ENCODE data around the gene HDAC11.
A peak's percentile ranks its signal among the peaks of the same experiment; 100 is the strongest.

The HDAC11 gene

GRCh38 chr3:13544951-13545651 lies 65.0 kb downstream of the HDAC11 start:
- H3K36me3 ChIP-seq (ENCODE audit: control insufficient read depth, insufficient read depth, low read length): no peaks in the 10 kb centered on the region
- peaks cover 3% of the 10 kb centered on the region; the same call in 1 of the 2 replicates for H3K27me3 ChIP-seq (ENCODE audit: control insufficient read depth, insufficient read depth, low read length)
- WGBS (ENCODE audit: insufficient coverage, insufficient read length): no CpG with 5 or more reads among the region's 9 CpGs
- peaks cover 4% of the 10 kb centered on the region for H3K4me1 ChIP-seq (ENCODE audit: control insufficient read depth, insufficient read depth, low read length)
- no peak overlapping the region for H3K27ac ChIP-seq (ENCODE audit: low read length)
- H3K4me3 ChIP-seq (ENCODE audit: low read length): no peak overlapping the region
- H3K9me3 ChIP-seq (ENCODE audit: control insufficient read depth, insufficient read depth, low read length): no peaks in the 10 kb centered on the region
- no peak for DNase-seq (ENCODE audit: low read depth, low spot score)

- Histone ChIP-seq H3K27ac (ENCODE audit: low read length) (no peak overlapping the region), H3K27me3 (ENCODE audit: control insufficient read depth, insufficient read depth, low read length) (peaks cover 3% of the 10 kb centered on the region; the same call in 1 of the 2 replicates), H3K36me3 (ENCODE audit: control insufficient read depth, insufficient read depth, low read length) (no peaks in the 10 kb centered on the region), H3K4me1 (ENCODE audit: control insufficient read depth, insufficient read depth, low read length) (peaks cover 4% of the 10 kb centered on the region), H3K4me3 (ENCODE audit: low read length) (no peak overlapping the region), H3K9me3 (ENCODE audit: control insufficient read depth, insufficient read depth, low read length) (no peaks in the 10 kb centered on the region)
- WGBS (ENCODE audit: insufficient coverage, insufficient read length): no CpG with 5 or more reads among the region's 9 CpGs
- no peak for DNase-seq (ENCODE audit: low read depth, low spot score)
Observed at GRCh38 chr3:13545952-13546454, 65.9 kb downstream of the HDAC11 start.

GRCh38 chr3:13546667-13547171 lies 66.6 kb downstream of the HDAC11 start:
- no peak for DNase-seq (ENCODE audit: low read depth, low spot score)
- Histone ChIP-seq H3K27ac (ENCODE audit: low read length) (no peak overlapping the region), H3K9me3 (ENCODE audit: control insufficient read depth, insufficient read depth, low read length) (no peaks in the 10 kb centered on the region), H3K4me3 (ENCODE audit: low read length) (no peak overlapping the region), H3K27me3 (ENCODE audit: control insufficient read depth, insufficient read depth, low read length) (peaks cover 3% of the 10 kb centered on the region; the same call in 1 of the 2 replicates), H3K4me1 (ENCODE audit: control insufficient read depth, insufficient read depth, low read length) (peaks cover 4% of the 10 kb centered on the region), H3K36me3 (ENCODE audit: control insufficient read depth, insufficient read depth, low read length) (no peaks in the 10 kb centered on the region)
- no CpG with 5 or more reads among the region's 9 CpGs for WGBS (ENCODE audit: insufficient coverage, insufficient read length)

- Histone ChIP-seq H3K27ac (ENCODE audit: low read length) (no peak overlapping the region), H3K9me3 (ENCODE audit: control insufficient read depth, insufficient read depth, low read length) (no peaks in the 10 kb centered on the region), H3K4me1 (ENCODE audit: control insufficient read depth, insufficient read depth, low read length) (peaks cover 4% of the 10 kb centered on the region), H3K27me3 (ENCODE audit: control insufficient read depth, insufficient read depth, low read length) (peaks cover 3% of the 10 kb centered on the region; the same call in 1 of the 2 replicates), H3K4me3 (ENCODE audit: low read length) (no peak overlapping the region), H3K36me3 (ENCODE audit: control insufficient read depth, insufficient read depth, low read length) (no peaks in the 10 kb centered on the region)
- DNase-seq (ENCODE audit: low read depth, low spot score): no peak
- no CpG with 5 or more reads among the region's 10 CpGs for WGBS (ENCODE audit: insufficient coverage, insufficient read length)
Observed at GRCh38 chr3:13547591-13548371, 67.7 kb downstream of the HDAC11 start.

- no peaks in the 10 kb centered on the region; the same call in 1 of the 2 replicates for H3K36me3 ChIP-seq (ENCODE audit: control insufficient read depth, insufficient read depth, low read length)
- no peak for DNase-seq (ENCODE audit: low read depth, low spot score)
- peaks cover 3% of the 10 kb centered on the region; the same call in 1 of the 2 replicates for H3K27me3 ChIP-seq (ENCODE audit: control insufficient read depth, insufficient read depth, low read length)
- H3K9me3 ChIP-seq (ENCODE audit: control insufficient read depth, insufficient read depth, low read length): no peaks in the 10 kb centered on the region
- peak within 1 kb of the TSS; percentile 79; the same call in 1 of the 2 replicates for H3K4me3 ChIP-seq (ENCODE audit: low read length)
- H3K27ac ChIP-seq (ENCODE audit: low read length): no peak within 1 kb of the TSS
- H3K4me1 ChIP-seq (ENCODE audit: control insufficient read depth, insufficient read depth, low read length): peaks cover 4% of the 10 kb centered on the region
- WGBS (ENCODE audit: insufficient coverage, insufficient read length): no CpG with 5 or more reads among the region's 107 CpGs
Observed at GRCh38 chr3:13548696-13549622, 68.9 kb downstream of the HDAC11 start, which contains the start of gene FBLN2. Gene FBLN2 (plus strand): TSS chr3:13549125. CDS start chr3:13570356, 21,231 bp downstream.

GRCh38 chr3:13549623-13550422 lies 69.7 kb downstream of the HDAC11 start:
- no CpG with 5 or more reads among the region's 18 CpGs for WGBS (ENCODE audit: insufficient coverage, insufficient read length)
- Histone ChIP-seq H3K9me3 (ENCODE audit: control insufficient read depth, insufficient read depth, low read length) (no peaks in the 10 kb centered on the region), H3K36me3 (ENCODE audit: control insufficient read depth, insufficient read depth, low read length) (no peaks in the 10 kb centered on the region; the same call in 1 of the 2 replicates), H3K27ac (ENCODE audit: low read length) (no peak overlapping the region), H3K4me3 (ENCODE audit: low read length) (peak overlapping the region; percentile 79; the same call in 1 of the 2 replicates), H3K4me1 (ENCODE audit: control insufficient read depth, insufficient read depth, low read length) (peaks cover 4% of the 10 kb centered on the region), H3K27me3 (ENCODE audit: control insufficient read depth, insufficient read depth, low read length) (peaks cover 3% of the 10 kb centered on the region; the same call in 1 of the 2 replicates)
- no peak for DNase-seq (ENCODE audit: low read depth, low spot score)

- Histone ChIP-seq H3K9me3 (ENCODE audit: control insufficient read depth, insufficient read depth, low read length) (no peaks in the 10 kb centered on the region), H3K27ac (ENCODE audit: low read length) (no peak overlapping the region), H3K36me3 (ENCODE audit: control insufficient read depth, insufficient read depth, low read length) (no peaks in the 10 kb centered on the region; the same call in 1 of the 2 replicates), H3K4me1 (ENCODE audit: control insufficient read depth, insufficient read depth, low read length) (peaks cover 4% of the 10 kb centered on the region), H3K27me3 (ENCODE audit: control insufficient read depth, insufficient read depth, low read length) (peaks cover 3% of the 10 kb centered on the region; the same call in 1 of the 2 replicates), H3K4me3 (ENCODE audit: low read length) (no peak overlapping the region)
- no CpG with 5 or more reads among the region's 2 CpGs for WGBS (ENCODE audit: insufficient coverage, insufficient read length)
- DNase-seq (ENCODE audit: low read depth, low spot score): no peak
Observed at GRCh38 chr3:13550423-13550690, 70.3 kb downstream of the HDAC11 start.

GRCh38 chr3:13550791-13551360 lies 70.8 kb downstream of the HDAC11 start:
- WGBS (ENCODE audit: insufficient coverage, insufficient read length): no CpG with 5 or more reads among the region's 13 CpGs
- Histone ChIP-seq H3K4me3 (ENCODE audit: low read length) (no peak overlapping the region), H3K36me3 (ENCODE audit: control insufficient read depth, insufficient read depth, low read length) (no peaks in the 10 kb centered on the region; the same call in 1 of the 2 replicates)

More at GRCh38 chr3:13550791-13551360, 70.8 kb downstream of the HDAC11 start:
- H3K27me3 ChIP-seq (ENCODE audit: control insufficient read depth, insufficient read depth, low read length): peaks cover 3% of the 10 kb centered on the region; the same call in 1 of the 2 replicates
- DNase-seq (ENCODE audit: low read depth, low spot score): no peak
- H3K4me1 ChIP-seq (ENCODE audit: control insufficient read depth, insufficient read depth, low read length): peaks cover 6% of the 10 kb centered on the region
- no peak overlapping the region for H3K27ac ChIP-seq (ENCODE audit: low read length)
- no peaks in the 10 kb centered on the region for H3K9me3 ChIP-seq (ENCODE audit: control insufficient read depth, insufficient read depth, low read length)

All from iPS DF 6.9 (cell line).